ENCODE results near the gene BCL2L1.
"Not testable (repeated sequence)": the region's sequence is repeated elsewhere in the genome, so short reads cannot be mapped to it uniquely, and the experiment has no call there.

DNA sequence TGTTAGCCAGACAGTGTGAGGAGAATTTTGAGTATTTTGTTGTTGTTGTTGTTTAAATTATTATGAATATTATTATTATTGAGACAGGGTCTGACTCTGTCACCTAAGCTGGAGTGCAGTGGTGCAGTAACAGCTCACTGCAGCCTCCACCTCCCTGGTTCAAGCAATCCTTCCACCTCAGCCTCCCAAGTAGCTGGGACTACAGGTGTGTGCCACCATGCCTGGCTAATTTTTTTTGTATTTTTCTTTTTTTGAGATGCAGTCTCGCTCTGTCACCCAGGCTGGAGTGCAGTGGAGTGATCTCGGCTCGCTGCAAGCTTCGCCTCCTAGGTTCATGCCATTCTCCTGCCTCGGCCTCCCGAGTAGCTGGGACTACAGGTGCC is 99.6 kb downstream of the BCL2L1 start:
- not testable (repeated sequence) for TF ChIP-seq POLR2AphosphoS5, POLR2A, TAF1 (IDR thresholded peaks at IDR 0.05; ENCODE audit: low read depth, low read length)

All from GM12891 (cell line).